ENCODE results near the gene GRIA1.

DNA sequence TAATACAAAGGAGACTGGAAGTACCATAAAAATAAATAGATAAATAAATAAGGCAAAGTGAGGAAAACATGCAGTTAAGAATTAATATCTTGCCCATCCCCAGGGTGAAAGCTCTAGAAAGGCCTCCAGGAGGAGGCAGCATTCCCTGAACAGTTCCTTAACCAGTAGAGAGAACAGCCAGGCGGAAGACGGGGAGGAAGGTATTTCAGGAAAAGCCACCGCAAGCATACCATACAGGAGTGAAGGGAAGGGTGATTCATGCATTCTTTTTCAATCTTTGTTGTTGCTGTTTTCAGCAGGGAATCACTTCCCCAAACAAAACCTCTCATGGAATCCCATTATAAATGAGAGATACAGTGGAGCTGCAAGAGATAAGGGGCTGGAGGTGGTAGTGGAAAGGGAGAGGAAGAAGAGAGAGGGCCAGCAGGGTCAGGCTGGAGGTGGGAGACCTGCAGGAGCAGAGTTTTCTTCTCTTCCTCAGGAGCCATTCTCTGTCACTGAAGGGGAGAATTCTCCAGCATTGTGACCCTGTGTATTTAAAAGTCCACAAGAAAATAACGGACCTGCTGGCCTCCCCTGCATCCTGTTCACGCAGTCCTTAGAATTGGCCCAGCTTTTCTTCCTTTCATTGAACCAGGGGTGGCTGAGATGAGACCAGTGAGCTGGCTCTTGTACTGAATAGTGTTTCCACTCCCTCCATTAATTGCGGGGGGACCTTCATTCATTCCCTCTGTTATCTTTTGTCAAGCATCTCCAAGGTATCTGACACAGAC lies 292.3 kb downstream of the GRIA1 start:
- TF ChIP-seq POLR2A (IDR thresholded peaks at IDR 0.05): no peak
- no peak for TF ChIP-seq CTCF (IDR thresholded peaks at IDR 0.05)
